ENCODE measurements around the gene BTBD9. TPM values are rescaled to one million over a fixed set of nuclear protein-coding genes. Genes with fewer than 3 reads are reported as not detected.
"Not testable (repeated sequence)": the region's sequence is repeated elsewhere in the genome, so short reads cannot be mapped to it uniquely, and the experiment has no call there.

Gene BTBD9
- polyA plus RNA-seq, 1 experiment: 5.4 TPM

GRCh38 chr6:38133932-38134703, 505.6 kb downstream of the BTBD9 start:
- Histone ChIP-seq H3K27me3 (ENCODE audit: control insufficient read depth, insufficient read depth, low read length) (no peaks in the 10 kb centered on the region), H3K36me3 (ENCODE audit: control insufficient read depth, insufficient read depth, low read length) (peaks cover 7% of the 10 kb centered on the region), H3K4me3 (ENCODE audit: low read depth, low read length) (no peak overlapping the region)
- POLR2A ChIA-PET: no interaction called here
- no peak for DNase-seq (ENCODE audit: low read depth)
- no peak for TF ChIP-seq CTCF (IDR thresholded peaks at IDR 0.05; ENCODE audit: insufficient read depth, low read depth, low read length)
- CTCF ChIA-PET: no interaction called here

GRCh38 chr6:38131527-38131965, 508.2 kb downstream of the BTBD9 start:
- peaks cover 6% of the 10 kb centered on the region for H3K36me3 ChIP-seq (ENCODE audit: control insufficient read depth, insufficient read depth, low read length)
- H3K4me3 ChIP-seq (ENCODE audit: low read depth, low read length): no peak overlapping the region
- DNase-seq (ENCODE audit: low read depth): peak; percentile 94
- no peaks in the 10 kb centered on the region for H3K27me3 ChIP-seq (ENCODE audit: control insufficient read depth, insufficient read depth, low read length)
- peak; percentile 7; the same call in 1 of the 2 replicates for TF ChIP-seq CTCF (IDR thresholded peaks at IDR 0.05; ENCODE audit: insufficient read depth, low read depth, low read length)
- ChIA-PET POLR2A (no interaction called here), CTCF (interaction anchor here (1.0 kb wide), 1 partner anchor 426 kb away, joined by 4 read pairs; no protein-coding TSS in a partner anchor)

- Histone ChIP-seq H3K4me3 (ENCODE audit: low read depth, low read length) (no peak overlapping the region), H3K36me3 (ENCODE audit: control insufficient read depth, insufficient read depth, low read length) (no peaks in the 10 kb centered on the region; the same call in 1 of the 2 replicates), H3K27me3 (ENCODE audit: control insufficient read depth, insufficient read depth, low read length) (no peaks in the 10 kb centered on the region)
- no peak for DNase-seq (ENCODE audit: low read depth)
- CTCF ChIA-PET: interaction anchor here (1.5 kb wide), 1 partner anchor 10 kb away, joined by 3 read pairs; no protein-coding TSS in a partner anchor
- TF ChIP-seq CTCF (IDR thresholded peaks at IDR 0.05; ENCODE audit: insufficient read depth, low read depth, low read length): no peak
- POLR2A ChIA-PET: no interaction called here
Measured at GRCh38 chr6:38127284-38127683, 512.4 kb downstream of the BTBD9 start.

- H3K4me3 ChIP-seq (ENCODE audit: low read depth, low read length); DNase-seq (ENCODE audit: low read depth); H3K36me3 ChIP-seq (ENCODE audit: control insufficient read depth, insufficient read depth, low read length); CTCF ChIA-PET; POLR2A ChIA-PET; H3K27me3 ChIP-seq (ENCODE audit: control insufficient read depth, insufficient read depth, low read length): not testable (repeated sequence)
Measured at GRCh38 chr6:38124224-38124926, 515.4 kb downstream of the BTBD9 start.

- DNase-seq (ENCODE audit: low read depth): no peak
- POLR2A ChIA-PET: no interaction called here
- no peaks in the 10 kb centered on the region for H3K27me3 ChIP-seq (ENCODE audit: control insufficient read depth, insufficient read depth, low read length)
- H3K36me3 ChIP-seq (ENCODE audit: control insufficient read depth, insufficient read depth, low read length): peaks cover 4% of the 10 kb centered on the region
- TF ChIP-seq CTCF (IDR thresholded peaks at IDR 0.05; ENCODE audit: insufficient read depth, low read depth, low read length): no peak
- H3K4me3 ChIP-seq (ENCODE audit: low read depth, low read length): no peak overlapping the region
- CTCF ChIA-PET: no interaction called here
Measured at GRCh38 chr6:38119516-38119915, 520.2 kb downstream of the BTBD9 start.

All from BJ (cell line).